HFFc6 (cell line): ENCODE data around the gene NPHS1. TPM values are rescaled to one million over a fixed set of nuclear protein-coding genes. Genes with fewer than 3 reads are reported as not detected.
A peak's percentile ranks its signal among the peaks of the same experiment; 100 is the strongest.

Experiments
- DNase-seq: peaks from one replicate; pipeline ENCODE4 v3.0.0-alpha.2; 2018
- H3K27ac Mint-ChIP-seq: 2 replicates; pipeline ENCODE4 v1.8.0; 2020; ENCODE audit warnings: mild to moderate bottlenecking, mixed read lengths
- H3K27me3 Mint-ChIP-seq: 2 replicates; pipeline ENCODE4 v1.8.0; 2021; ENCODE audit warnings: mild to moderate bottlenecking, moderate library complexity, mixed read lengths; ENCODE audit not compliant: insufficient read depth
- H3K36me3 Mint-ChIP-seq: 2 replicates; pipeline ENCODE4 v1.8.0; 2021; ENCODE audit warnings: low read depth, mixed read lengths
- H3K4me1 Mint-ChIP-seq: 2 replicates; pipeline ENCODE4 v1.8.0; 2020; ENCODE audit warnings: low read depth, mixed read lengths
- H3K4me3 Mint-ChIP-seq: 2 replicates; pipeline ENCODE4 v1.8.0; 2020; ENCODE audit warnings: mild to moderate bottlenecking, moderate library complexity, mixed read lengths
- H3K9me3 Mint-ChIP-seq: 2 replicates; pipeline ENCODE4 v1.8.0; 2020; ENCODE audit warnings: mild to moderate bottlenecking, mixed read lengths
- CTCF ChIP-seq: fragments of 200-600 bp; sonication (generic); IDR thresholded peaks from 2 replicates; pipeline ENCODE4 v1.5.0; 2021; ENCODE audit warnings: antibody characterized with exemption, mild to moderate bottlenecking
- total RNA-seq, 6 experiments: library from RNA; stranded (reverse); fragmentation: NEBNext Ultra II Directional; extraction: Animal tissue kit (Norgen Biotek cat#: 25700); gene quantifications; 2 replicates in 1 of 6; 3 replicates in 5 of 6; pipeline ENCODE4 v1.2.3, GENCODE V29; 2021

Gene NPHS1
- total RNA-seq, 6 experiments from 2014 or later, result not detected

GRCh38 chr19:35783469-35784434 lies 68.6 kb downstream of the NPHS1 start:
- no peaks in the 10 kb centered on the region; the same call in 1 of the 2 replicates for H3K27me3 Mint-ChIP-seq
- 0 out of 2 replicates have a peak, but pooled peaks have one; percentile 9 for TF ChIP-seq CTCF
- no peaks in the 10 kb centered on the region for H3K9me3 Mint-ChIP-seq
- H3K4me3 Mint-ChIP-seq, result no peak overlapping the region
- no peak for DNase-seq
- H3K36me3 Mint-ChIP-seq, result peaks cover 6% of the 10 kb centered on the region
- no peak overlapping the region for H3K27ac Mint-ChIP-seq
- H3K4me1 Mint-ChIP-seq, result no peaks in the 10 kb centered on the region

- H3K27ac Mint-ChIP-seq, result no peak overlapping the region
- no peak overlapping the region for H3K4me3 Mint-ChIP-seq
- H3K27me3 Mint-ChIP-seq, result no peaks in the 10 kb centered on the region; the same call in 1 of the 2 replicates
- DNase-seq, result no peak
- peaks cover 6% of the 10 kb centered on the region for H3K36me3 Mint-ChIP-seq
- no peak for TF ChIP-seq CTCF
- H3K4me1 Mint-ChIP-seq, result no peaks in the 10 kb centered on the region
- no peaks in the 10 kb centered on the region for H3K9me3 Mint-ChIP-seq
Measured at GRCh38 chr19:35782589-35782988, 69.7 kb downstream of the NPHS1 start.

GRCh38 chr19:35781650-35782049 lies 70.7 kb downstream of the NPHS1 start:
- H3K9me3 Mint-ChIP-seq, result no peaks in the 10 kb centered on the region
- H3K4me1 Mint-ChIP-seq, result peaks cover 6% of the 10 kb centered on the region
- no peak overlapping the region for H3K27ac Mint-ChIP-seq
- no peak for DNase-seq
- peaks cover 6% of the 10 kb centered on the region for H3K36me3 Mint-ChIP-seq
- H3K4me3 Mint-ChIP-seq, result no peak overlapping the region
- H3K27me3 Mint-ChIP-seq, result no peaks in the 10 kb centered on the region; the same call in 1 of the 2 replicates
- no peak for TF ChIP-seq CTCF

GRCh38 chr19:35780717-35781116 lies 71.6 kb downstream of the NPHS1 start:
- Mint-ChIP-seq H3K4me3 (no peak overlapping the region), H3K4me1 (peaks cover 10% of the 10 kb centered on the region), H3K27me3 (no peaks in the 10 kb centered on the region; the same call in 1 of the 2 replicates), H3K9me3 (no peaks in the 10 kb centered on the region), H3K27ac (no peak overlapping the region), H3K36me3 (peaks cover 6% of the 10 kb centered on the region)
- no peak for DNase-seq
- no peak for TF ChIP-seq CTCF

- Mint-ChIP-seq H3K9me3 (no peaks in the 10 kb centered on the region), H3K36me3 (peaks cover 6% of the 10 kb centered on the region), H3K4me3 (no peak overlapping the region), H3K4me1 (peaks cover 11% of the 10 kb centered on the region), H3K27me3 (no peaks in the 10 kb centered on the region; the same call in 1 of the 2 replicates), H3K27ac (no peak overlapping the region)
- no peak for DNase-seq
- TF ChIP-seq CTCF, result no peak
Measured at GRCh38 chr19:35780058-35780457, 72.2 kb downstream of the NPHS1 start.
